ENCODE data around the gene STK32B.

The STK32B gene

DNA sequence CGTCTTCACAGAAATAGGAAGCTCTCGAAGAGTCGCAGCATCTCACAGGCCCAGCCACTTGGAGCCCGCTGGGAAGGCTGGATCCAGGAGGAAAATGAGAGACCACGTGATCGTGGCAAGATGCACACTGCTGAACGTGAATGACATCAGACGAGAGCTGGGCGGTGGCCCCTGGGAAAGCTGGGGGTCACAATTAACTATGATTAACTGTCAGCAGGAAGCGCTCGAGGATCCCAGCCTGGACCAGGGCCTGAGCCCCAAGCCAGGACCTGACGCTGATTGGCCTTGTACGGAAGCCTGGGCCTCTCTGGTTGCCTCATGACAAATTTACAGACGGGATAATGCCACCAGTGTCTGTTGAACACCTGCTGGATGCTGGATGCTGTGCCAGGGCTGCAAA, 335.6 kb downstream of the STK32B start:
- TF ChIP-seq, protein P1, sequence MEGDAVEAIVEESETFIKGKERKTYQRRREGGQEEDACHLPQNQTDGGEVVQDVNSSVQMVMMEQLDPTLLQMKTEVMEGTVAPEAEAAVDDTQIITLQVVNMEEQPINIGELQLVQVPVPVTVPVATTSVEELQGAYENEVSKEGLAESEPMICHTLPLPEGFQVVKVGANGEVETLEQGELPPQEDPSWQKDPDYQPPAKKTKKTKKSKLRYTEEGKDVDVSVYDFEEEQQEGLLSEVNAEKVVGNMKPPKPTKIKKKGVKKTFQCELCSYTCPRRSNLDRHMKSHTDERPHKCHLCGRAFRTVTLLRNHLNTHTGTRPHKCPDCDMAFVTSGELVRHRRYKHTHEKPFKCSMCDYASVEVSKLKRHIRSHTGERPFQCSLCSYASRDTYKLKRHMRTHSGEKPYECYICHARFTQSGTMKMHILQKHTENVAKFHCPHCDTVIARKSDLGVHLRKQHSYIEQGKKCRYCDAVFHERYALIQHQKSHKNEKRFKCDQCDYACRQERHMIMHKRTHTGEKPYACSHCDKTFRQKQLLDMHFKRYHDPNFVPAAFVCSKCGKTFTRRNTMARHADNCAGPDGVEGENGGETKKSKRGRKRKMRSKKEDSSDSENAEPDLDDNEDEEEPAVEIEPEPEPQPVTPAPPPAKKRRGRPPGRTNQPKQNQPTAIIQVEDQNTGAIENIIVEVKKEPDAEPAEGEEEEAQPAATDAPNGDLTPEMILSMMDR (conservative IDR thresholded peaks at IDR 0.05; ENCODE audit: low read depth, low read length) = no peak
- DNase-seq (ENCODE audit: low read depth) = no peak
- no peak overlapping the region for H3K4me3 ChIP-seq (ENCODE audit: low read length)

DNA sequence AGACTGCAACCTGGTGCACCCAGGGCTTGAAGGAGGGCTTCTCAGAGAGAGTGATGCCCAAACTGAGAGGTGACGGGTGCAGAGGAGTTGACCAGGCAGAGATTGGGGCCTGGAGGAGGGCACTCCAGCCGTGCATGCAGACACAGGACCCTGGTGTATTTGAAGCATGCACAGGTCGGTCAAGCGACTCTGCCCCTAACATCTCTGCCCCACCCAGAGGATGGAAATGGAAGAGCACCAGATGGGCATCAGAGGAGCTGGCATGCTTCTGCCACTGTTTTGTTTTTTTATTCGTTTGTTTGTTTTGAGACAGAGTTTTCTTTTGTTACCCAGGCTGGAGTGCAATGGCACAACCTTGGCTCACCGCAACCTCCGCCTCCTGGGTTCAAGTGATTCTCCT, 336.2 kb downstream of the STK32B start:
- H3K4me3 ChIP-seq (ENCODE audit: low read length) = no peak overlapping the region
- TF ChIP-seq, protein P1 (conservative IDR thresholded peaks at IDR 0.05; ENCODE audit: low read depth, low read length) = peak; percentile 18
- no peak for DNase-seq (ENCODE audit: low read depth)

DNA sequence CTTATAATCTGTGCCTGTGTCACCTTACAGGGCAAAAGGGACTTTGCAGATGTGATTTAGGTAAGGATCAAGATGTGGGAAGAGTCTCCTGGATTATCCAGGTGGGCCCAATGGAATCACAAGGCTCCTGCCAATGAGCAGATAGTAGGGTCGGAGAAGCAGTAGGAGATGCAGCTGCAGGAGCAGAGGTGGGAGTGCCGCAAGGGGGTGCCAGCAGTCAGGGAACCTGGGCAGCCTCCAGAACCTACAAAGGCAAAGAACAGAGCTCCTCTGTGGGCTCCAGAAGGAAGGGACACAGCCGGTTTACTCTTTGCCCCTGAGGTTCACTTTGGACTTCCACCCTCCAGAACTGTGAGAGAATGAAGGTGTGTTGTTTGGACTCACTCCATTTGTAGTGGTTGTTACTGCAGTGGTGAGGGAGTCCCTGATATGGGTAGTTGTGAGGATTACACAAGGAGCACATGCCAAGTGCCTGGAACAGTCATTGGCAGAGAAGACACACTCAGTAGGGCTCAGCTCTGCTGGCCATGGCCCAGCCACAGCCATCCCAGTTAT, 338.6 kb downstream of the STK32B start:
- H3K4me3 ChIP-seq (ENCODE audit: low read length) = no peak overlapping the region
- DNase-seq (ENCODE audit: low read depth) = no peak
- TF ChIP-seq, protein P1 (conservative IDR thresholded peaks at IDR 0.05; ENCODE audit: low read depth, low read length) = no peak

DNA sequence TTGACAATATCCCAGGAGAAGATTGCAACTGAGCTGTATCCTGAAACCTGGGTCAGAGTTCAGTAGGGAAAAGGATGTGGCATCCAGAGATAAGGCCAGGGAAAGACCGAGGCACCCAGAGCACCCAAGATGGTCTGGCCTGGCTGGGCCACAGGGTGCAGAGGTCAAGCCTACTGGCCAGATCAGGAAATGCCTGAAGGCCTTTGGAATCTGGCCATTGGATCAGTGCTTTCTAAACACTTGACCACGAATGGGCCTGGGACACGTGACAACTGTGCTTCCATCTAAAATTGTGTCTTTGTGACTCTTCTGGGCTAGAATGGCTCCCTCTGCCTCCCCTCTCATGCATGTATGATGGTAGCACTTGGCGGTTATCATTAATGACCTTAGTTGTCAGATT, 340.2 kb downstream of the STK32B start:
- TF ChIP-seq, protein P1 (conservative IDR thresholded peaks at IDR 0.05; ENCODE audit: low read depth, low read length) = no peak
- H3K4me3 ChIP-seq (ENCODE audit: low read length) = no peak overlapping the region
- DNase-seq (ENCODE audit: low read depth) = no peak

DNA sequence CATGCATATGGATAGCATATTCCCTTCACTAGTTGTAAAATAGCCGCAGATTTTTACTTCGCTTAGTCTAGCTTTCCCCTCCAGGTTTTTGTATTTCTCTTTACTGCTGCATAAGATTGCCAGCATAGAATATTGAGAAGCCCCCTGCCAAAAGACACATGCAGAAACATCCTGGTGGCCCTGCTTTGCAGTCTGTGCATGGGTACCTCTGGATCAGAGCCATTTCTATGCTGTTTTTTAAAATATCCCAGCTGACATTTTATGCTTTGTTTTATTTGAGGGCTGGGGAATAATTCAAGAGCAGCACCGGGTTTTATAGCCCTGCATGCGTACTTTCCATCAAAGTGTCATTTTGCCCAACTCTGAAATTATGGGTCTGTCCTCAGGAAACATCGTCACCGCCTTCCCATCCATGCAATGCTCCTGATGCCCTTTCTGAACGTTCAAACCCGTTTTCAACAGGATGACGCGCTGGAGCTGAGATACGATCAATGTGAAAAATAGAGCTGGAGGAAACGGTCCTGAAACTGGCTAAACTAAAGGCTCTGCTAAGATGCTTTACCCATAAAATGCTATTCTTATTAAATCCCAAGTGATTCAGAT, 342.7 kb downstream of the STK32B start:
- DNase-seq (ENCODE audit: low read depth) = no peak
- TF ChIP-seq, protein P1 (conservative IDR thresholded peaks at IDR 0.05; ENCODE audit: low read depth, low read length) = no peak
- no peak overlapping the region for H3K4me3 ChIP-seq (ENCODE audit: low read length)

DNA sequence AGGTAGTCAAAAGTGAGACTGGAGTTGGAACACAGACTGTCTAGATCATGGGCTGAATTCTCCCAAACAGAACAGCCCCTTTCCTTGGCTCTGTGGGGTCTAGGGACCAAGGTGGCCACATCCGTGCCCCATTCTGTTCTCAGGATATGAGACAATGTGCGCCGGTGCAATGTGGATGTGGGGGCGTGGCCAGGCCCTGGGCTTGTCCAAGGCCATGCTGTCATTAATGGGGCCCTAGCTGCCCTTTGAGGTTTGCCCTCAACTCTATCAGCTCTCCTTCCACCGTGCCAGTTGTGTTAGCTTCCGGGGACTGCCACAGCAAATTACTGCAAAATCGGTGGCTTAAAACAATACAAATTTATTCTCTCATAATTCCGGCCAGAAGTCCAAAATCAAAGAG, 344.5 kb downstream of the STK32B start:
- H3K4me3 ChIP-seq (ENCODE audit: low read length) = no peak overlapping the region
- DNase-seq (ENCODE audit: low read depth) = no peak
- TF ChIP-seq, protein P1 (conservative IDR thresholded peaks at IDR 0.05; ENCODE audit: low read depth, low read length) = no peak

DNA sequence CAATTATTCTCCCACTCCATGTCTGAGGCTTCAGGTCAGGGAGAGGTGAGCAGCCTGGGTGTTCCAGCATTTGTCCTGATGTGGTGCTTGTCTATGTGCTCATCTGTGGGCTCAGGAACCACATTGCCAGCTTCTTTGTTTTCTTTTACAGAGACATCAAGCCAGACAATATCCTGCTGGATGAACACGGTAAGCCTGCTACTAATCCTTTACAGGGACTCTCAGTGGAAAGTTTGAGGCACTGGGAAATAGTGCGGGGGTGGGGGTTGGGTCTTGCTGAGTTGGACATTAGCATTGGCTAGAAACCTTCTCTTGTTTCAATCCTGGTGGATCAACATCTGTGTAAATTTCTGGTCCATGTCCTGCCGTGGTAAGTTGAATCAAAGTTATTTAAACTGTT, 346.8 kb downstream of the STK32B start:
- no peak overlapping the region for H3K4me3 ChIP-seq (ENCODE audit: low read length)
- TF ChIP-seq, protein P1 (conservative IDR thresholded peaks at IDR 0.05; ENCODE audit: low read depth, low read length) = no peak
- no peak for DNase-seq (ENCODE audit: low read depth)
